GM21526 (cell line): ENCODE results near the gene KRT80.

ENCODE experiments used
- ATAC-seq: cut with Tn5 transposase; IDR thresholded peaks from one replicate; pipeline ENCODE4 v1.9.1; 2021; ENCODE audit warnings: moderate library complexity; ENCODE audit not compliant: unreplicated experiment, low FRiP score

Gene KRT80

GRCh38 chr12:52200086-52200780, 8.4 kb upstream of the KRT80 start:
- no peak for ATAC-seq

GRCh38 chr12:52199294-52199919, 7.6 kb upstream of the KRT80 start:
- no peak for ATAC-seq

DNA sequence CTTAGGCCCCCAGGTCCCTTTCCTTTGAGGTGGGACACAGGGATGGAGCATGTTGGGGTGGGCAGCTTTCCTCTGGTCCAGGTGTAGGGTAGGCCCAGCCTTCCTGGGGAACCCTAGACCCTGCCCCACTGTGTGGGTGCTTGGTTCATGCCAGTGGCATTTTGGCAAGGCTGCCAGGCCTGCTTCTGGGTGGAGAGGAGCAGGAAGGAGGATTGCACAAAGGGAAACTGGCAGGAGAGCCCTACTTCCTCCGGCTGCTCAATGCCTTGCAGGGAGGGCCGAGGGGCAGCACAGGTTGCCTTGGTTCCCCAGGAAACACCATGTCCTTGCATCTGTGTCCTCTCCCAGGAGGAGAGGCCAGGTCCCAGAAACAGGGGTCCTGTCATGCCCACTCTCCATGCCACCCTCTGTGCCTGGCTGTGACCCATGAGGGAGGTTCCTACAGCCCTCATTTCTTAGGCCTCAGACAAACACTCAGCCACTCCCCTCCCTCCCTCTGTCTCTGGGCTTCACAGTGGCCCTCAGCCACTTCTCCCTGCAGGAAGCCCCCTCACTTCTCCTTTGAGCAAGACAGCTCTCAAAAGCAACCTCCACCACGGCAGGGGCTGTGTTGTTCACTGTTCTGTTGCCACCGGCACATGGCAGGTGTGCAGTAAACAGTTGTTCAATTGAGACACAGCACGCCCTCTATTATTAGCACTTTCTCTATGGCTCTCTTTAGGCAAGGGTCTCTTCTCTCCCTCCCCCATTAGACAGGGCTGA, 6.8 kb upstream of the KRT80 start:
- no peak for ATAC-seq

GRCh38 chr12:52197371-52198231, 5.8 kb upstream of the KRT80 start:
- no peak for ATAC-seq

DNA sequence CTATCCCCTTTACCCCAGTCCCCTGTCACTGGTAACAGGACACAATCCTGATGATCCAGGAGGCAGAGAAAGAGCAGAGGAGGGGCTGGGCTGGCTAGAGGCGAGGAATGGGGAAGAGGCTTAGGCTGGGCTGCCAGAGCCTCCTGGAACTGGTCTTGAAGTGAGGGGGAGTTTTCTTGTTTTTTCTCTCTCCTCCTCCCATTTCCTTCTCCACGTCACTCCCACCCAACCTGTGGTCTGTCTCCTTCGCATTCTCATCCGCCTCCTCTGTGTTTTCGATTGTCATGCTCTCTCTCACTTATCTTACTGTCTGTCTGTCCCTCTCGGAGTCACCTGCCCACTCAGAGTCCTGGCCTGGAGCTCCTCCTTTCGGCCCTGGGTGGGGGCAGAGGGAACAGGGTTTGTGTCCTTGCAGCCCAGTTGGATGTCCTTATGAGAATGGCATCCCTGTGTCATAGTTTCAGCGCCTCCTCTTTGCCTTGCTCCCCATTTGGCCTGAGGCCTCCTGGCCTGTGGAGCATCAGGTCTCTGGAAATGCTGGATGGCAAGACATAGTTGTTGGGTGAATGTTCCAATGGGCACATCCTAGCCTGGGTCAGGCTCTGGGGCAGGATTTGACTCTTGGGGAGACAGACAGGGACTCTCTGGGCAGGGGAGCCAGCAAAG, 3.4 kb upstream of the KRT80 start:
- no peak for ATAC-seq

- no peak for ATAC-seq
These were observed 2.2 kb upstream of the KRT80 start for GRCh38 chr12:52193991-52194390.

- no peak for ATAC-seq
These were observed 1.7 kb upstream of the KRT80 start for GRCh38 chr12:52193532-52193931.

DNA sequence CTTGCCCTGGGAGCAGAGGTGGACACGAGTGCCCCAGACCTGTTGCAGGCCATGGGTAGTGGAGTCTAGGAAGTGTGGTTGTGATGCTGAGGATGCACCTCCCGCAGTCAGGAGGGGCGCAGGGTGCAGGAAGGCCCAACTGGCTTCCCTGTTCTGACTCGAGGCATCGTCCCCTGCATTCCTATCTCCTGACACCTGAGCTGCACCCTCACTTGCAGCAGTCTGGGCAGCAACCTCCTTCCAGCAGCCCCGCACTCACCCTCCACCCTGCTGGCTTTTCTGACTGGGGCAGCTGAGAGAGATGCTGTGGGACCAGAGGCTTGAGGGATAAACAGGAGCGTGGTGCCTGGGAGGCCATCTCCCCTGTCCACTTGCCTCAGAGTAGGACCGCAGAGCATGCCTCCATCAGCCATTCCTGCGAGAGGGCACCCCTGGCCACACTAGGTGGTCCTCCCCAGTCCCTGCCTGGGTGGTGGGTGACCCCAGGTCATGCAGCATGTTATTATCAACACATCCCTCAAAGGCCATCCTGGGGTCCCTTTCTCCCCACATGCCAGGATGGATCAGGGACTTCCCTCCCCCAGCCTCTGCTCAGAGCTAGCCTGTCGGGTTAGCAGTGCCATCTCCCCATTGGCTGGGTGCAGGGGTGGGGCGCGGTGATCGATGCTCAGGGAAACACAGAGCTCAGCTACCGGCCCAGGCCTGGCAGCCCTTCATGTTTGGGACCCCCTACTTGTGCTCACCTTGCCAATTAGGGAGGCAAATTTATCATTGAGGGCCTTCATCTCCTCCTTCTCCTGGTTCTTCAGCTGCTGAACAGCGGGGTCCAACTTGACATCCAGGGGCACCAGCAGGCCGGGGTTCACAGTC, 719 bp downstream of the KRT80 start:
- no peak for ATAC-seq

GRCh38 chr12:52189376-52190174, 2.2 kb downstream of the KRT80 start:
- ATAC-seq = no peak

DNA sequence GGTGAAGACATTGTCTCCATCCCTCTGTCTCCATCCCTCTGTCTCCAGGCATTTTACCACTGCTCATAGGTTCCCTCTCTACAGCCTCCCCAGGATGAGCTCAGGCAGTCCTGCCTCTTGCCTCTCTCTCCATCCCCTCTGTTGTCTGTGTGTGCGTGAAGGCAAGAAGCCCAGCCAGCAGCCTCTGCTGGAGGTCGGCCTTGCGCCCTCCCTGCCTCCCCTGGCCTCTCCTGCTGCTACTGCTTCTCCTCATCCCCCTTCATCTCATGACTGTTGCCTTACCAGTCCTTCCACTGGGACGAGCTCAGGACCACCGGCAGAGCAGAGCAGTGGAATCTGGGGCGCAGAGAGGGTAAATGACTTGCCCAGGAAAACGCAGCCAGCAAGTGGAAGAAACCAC, 3.2 kb downstream of the KRT80 start:
- ATAC-seq = no peak

GRCh38 chr12:52187640-52188039, 4.2 kb downstream of the KRT80 start:
- no peak for ATAC-seq

GRCh38 chr12:52187206-52187605, 4.6 kb downstream of the KRT80 start:
- ATAC-seq = no peak

DNA sequence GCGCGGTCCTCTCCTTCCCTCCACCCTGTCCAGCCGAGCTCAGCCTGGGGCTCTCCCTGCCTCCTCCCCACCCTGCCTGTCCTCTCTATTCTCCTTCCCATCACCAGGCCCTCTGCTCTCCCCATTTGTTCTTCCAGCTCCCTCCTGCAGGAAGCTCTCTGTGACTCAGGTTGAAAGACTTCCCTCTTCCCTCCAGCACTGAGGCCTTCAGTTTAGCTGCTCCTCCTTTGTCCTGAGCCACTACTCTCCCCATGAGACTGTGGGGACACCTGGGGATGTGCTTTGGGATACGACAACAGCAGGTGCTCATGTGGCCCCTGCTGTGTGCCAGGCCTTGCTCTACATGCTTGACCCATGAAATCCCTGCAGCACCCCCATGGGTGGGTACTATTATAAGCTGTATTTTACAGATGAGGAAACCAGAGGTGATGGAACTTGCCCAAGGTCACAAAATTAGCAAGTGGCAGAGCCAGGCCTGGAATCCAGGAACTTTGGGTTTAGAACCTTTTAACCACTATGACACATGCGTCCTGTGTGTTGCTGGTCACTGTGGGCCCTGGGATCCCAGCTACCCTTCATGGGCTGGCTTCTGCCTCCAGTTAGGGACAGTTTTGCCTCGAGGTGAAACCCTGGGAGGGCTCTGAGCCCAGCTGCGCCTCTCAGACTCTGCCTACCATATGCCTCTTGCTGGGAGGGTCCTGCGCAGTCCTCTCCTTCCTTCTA, 5.5 kb downstream of the KRT80 start:
- ATAC-seq = no peak

- ATAC-seq = no peak
These were observed 6.3 kb downstream of the KRT80 start for GRCh38 chr12:52185400-52185967.

GRCh38 chr12:52184813-52185212, 7.0 kb downstream of the KRT80 start:
- no peak for ATAC-seq

DNA sequence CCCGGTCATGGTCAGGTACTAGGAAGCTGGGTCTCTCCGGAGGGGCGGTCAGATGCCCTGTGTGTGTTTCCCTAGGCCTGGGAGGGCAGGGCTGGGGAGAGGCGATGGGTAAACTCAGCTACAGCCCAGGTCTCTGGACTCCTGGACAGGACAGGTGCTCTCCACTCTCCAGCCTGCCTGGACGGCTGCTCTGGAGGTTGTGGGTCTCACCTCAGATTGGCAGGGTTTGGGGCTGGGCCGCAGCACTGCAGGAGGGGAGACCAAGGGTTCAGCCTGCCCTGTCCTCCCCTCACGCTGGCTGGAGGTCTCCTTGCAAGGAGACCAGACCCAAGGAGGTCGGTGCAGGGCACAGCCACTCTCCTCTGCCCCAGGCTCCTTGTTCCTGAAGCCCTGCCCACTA, 7.8 kb downstream of the KRT80 start:
- ATAC-seq = no peak

DNA sequence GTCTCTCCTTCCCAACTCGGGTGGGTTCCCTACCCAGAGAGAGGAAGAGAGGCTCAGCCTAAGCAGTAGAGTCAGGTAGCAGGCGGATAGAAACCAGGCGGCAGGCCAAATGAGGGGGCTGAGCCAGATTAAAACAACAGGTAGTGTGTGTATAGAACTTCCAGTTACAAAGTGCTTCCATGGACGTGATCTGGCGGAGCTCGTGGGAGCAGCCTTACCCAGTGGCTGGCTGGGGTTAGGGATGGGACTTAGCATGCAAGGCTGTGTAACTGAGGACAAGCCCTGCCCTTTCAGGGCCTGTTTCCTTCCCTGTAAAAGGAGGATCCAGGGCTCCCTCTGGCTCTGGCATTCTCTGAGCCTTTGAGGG, 8.3 kb downstream of the KRT80 start:
- no peak for ATAC-seq
